HCT116 (cell line): ENCODE data around the gene NEDD4L. TPM values are rescaled to one million over a fixed set of nuclear protein-coding genes. Genes with fewer than 3 reads are reported as not detected.

Experiments
- ATAC-seq: fragments of 200-7000 bp; cut with Tn5 transposase; 2 replicates; pipeline ENCODE4 v1.9.1; 2020; ENCODE audit warnings: mild to moderate bottlenecking, moderate library complexity
- BruUV-seq: library from RNA; stranded (reverse); fragments of 400-500 nt; replicated peaks from 2 replicates; lab custom pipeline; 2021; lab: Mats Ljungman, UMichigan
- CTCF ChIA-PET: fragments of 300-600 bp; sonication (Branson Sonifier 250); formaldehyde crosslinking; loops from one replicate; lab custom pipeline; 2021; ENCODE audit warnings: antibody characterized with exemption; lab: Charles Lee
- POLR2A ChIA-PET: fragments of 300-600, 350-600 bp; sonication (Branson Sonifier 250); formaldehyde crosslinking; loops from one replicate; lab custom pipeline; 2021; ENCODE audit warnings: antibody characterized with exemption; lab: Charles Lee
- RAD21 ChIA-PET, 2 experiments: fragments of 300-600 bp; sonication (Branson Sonifier 250); formaldehyde crosslinking; loops; one replicate each; lab custom pipeline; 2023; ENCODE audit warnings: low total read pairs in 2 of 2; ENCODE audit not compliant: uncharacterized antibody in 2 of 2, unreplicated experiment in 2 of 2, low non-redundant PET in 1 of 2; lab: Charles Lee
- DNase-seq: peaks from one replicate; pipeline ENCODE4 v3.0.0-alpha.2; 2010; ENCODE audit warnings: low read depth, low spot score
- H2AFZ ChIP-seq: fragments of 200-600 bp; shearing (Covaris generic), sonication (generic); 2 replicates; pipeline ENCODE4 v1.6.1; 2017; ENCODE audit warnings: low read depth, mixed run types, mixed read lengths, antibody characterized with exemption, low read length; ENCODE audit not compliant: poor library complexity, severe bottlenecking
- H3K27ac ChIP-seq: 2 replicates; pipeline ENCODE4 v1.5.1; 2012; ENCODE audit warnings: low read depth, low read length
- H3K27me3 ChIP-seq: fragments of 200-600 bp; sonication (generic); 2 replicates; pipeline ENCODE4 v1.6.1; 2016; ENCODE audit warnings: mixed run types, low read length, mixed read lengths; ENCODE audit not compliant: insufficient read depth
- H3K36me3 ChIP-seq, 2 experiments: fragments of 200-500 bp in 1 of 2; fragments of 200-600 bp in 1 of 2; sonication (Bioruptor generic) in 1 of 2; sonication (generic) in 1 of 2; 2 replicates each; pipeline versions ENCODE4 v1.5.1 to v1.6.1; 2014 to 2016; ENCODE audit warnings: low read length in 2 of 2, inconsistent platforms in 1 of 2, mixed read lengths in 1 of 2, mixed run types in 1 of 2; ENCODE audit not compliant: insufficient read depth in 2 of 2, control insufficient read depth in 1 of 2
- H3K4me1 ChIP-seq, 2 experiments: fragments of 200-600 bp in 1 of 2; sonication (generic) in 1 of 2; 2 replicates each; pipeline versions ENCODE4 v1.5.1 to v1.6.1; 2012 to 2017; ENCODE audit warnings: low read length in 2 of 2, inconsistent platforms in 1 of 2, mild to moderate bottlenecking in 1 of 2, mixed read lengths in 1 of 2, mixed run types in 1 of 2, moderate library complexity in 1 of 2; ENCODE audit not compliant: insufficient read depth in 2 of 2, control insufficient read depth in 1 of 2
- H3K4me2 ChIP-seq: fragments of 200-600 bp; sonication (generic); 2 replicates; pipeline ENCODE4 v1.6.1; 2017; ENCODE audit warnings: mixed run types, low read length, mixed read lengths
- H3K4me3 ChIP-seq, 2 experiments: fragments of 200-600 bp in 1 of 2; sonication (generic) in 1 of 2; replicated peaks in 1 of 2; 2 replicates each; pipeline ENCODE4 v1.5.1; 2011 to 2016; ENCODE audit warnings: low read length in 2 of 2, control low read depth in 1 of 2, low read depth in 1 of 2, mild to moderate bottlenecking in 1 of 2, mixed read lengths in 1 of 2, mixed run types in 1 of 2
- H3K79me2 ChIP-seq: fragments of 200-600 bp; sonication (generic); 2 replicates; pipeline ENCODE4 v1.6.1; 2017; ENCODE audit warnings: mild to moderate bottlenecking, mixed run types, low read length, moderate library complexity, mixed read lengths; ENCODE audit not compliant: insufficient read depth
- H3K9ac ChIP-seq: fragments of 200-600 bp; sonication (generic); 2 replicates; pipeline ENCODE4 v1.6.1; 2016; ENCODE audit warnings: low read length, mixed read lengths
- H3K9me2 ChIP-seq: fragments of 200-600 bp; sonication (generic), shearing (Covaris generic); 2 replicates; pipeline ENCODE4 v1.6.1; 2017; ENCODE audit warnings: mixed run types, mild to moderate bottlenecking, moderate library complexity; ENCODE audit not compliant: insufficient read depth
- H3K9me3 ChIP-seq, 2 experiments: fragments of 200-500 bp in 1 of 2; fragments of 200-600 bp in 1 of 2; sonication (Bioruptor generic) in 1 of 2; sonication (generic) in 1 of 2; 2 replicates each; pipeline ENCODE4 v1.6.1; 2014 to 2017; ENCODE audit warnings: low read length in 2 of 2, mixed read lengths in 2 of 2, inconsistent platforms in 1 of 2, low read depth in 1 of 2, mild to moderate bottlenecking in 1 of 2, mixed run types in 1 of 2, moderate library complexity in 1 of 2; ENCODE audit not compliant: control insufficient read depth in 1 of 2, insufficient read depth in 1 of 2
- H4K20me1 ChIP-seq: fragments of 200-600 bp; sonication (generic), shearing (Covaris generic); 2 replicates; pipeline ENCODE4 v1.6.1; 2017; ENCODE audit warnings: mixed run types, mild to moderate bottlenecking, moderate library complexity; ENCODE audit not compliant: insufficient read depth
- ATF3 ChIP-seq: IDR thresholded peaks from 2 replicates; pipeline ENCODE4 v1.6.1; 2012
- CBX3 ChIP-seq: IDR thresholded peaks from 2 replicates; pipeline ENCODE4 v1.6.1; 2012; ENCODE audit warnings: low read depth
- CEBPB ChIP-seq: IDR thresholded peaks from 2 replicates; pipeline ENCODE4 v1.6.1; 2012; ENCODE audit warnings: low read depth
- CTCF ChIP-seq, 3 experiments: fragments of 200-600 bp in 1 of 3; sonication (generic) in 1 of 3; IDR thresholded peaks in 2 of 3; conservative IDR thresholded peaks in 1 of 3; 2 replicates each; pipeline ENCODE4 v1.5.1; 2012 to 2017; ENCODE audit warnings: low read depth in 2 of 3, low read length in 2 of 3, antibody characterized with exemption in 1 of 3, borderline replicate concordance in 1 of 3, control low read depth in 1 of 3, mild to moderate bottlenecking in 1 of 3, mixed read lengths in 1 of 3, mixed run types in 1 of 3, moderate library complexity in 1 of 3; ENCODE audit not compliant: insufficient read depth in 1 of 3
- EGR1 ChIP-seq: IDR thresholded peaks from 2 replicates; pipeline ENCODE4 v1.6.1; 2012; ENCODE audit warnings: low read depth
- ELF1 ChIP-seq: IDR thresholded peaks from 2 replicates; pipeline ENCODE4 v1.6.1; 2012; ENCODE audit warnings: low read depth, borderline replicate concordance
- EZH2 ChIP-seq: fragments of 200-600 bp; sonication (generic); IDR thresholded peaks from 2 replicates; pipeline ENCODE4 v1.6.1; 2017; ENCODE audit warnings: antibody characterized with exemption, mixed run types
- FOSL1 ChIP-seq: IDR thresholded peaks from 2 replicates; pipeline ENCODE4 v1.6.1; 2012; ENCODE audit warnings: low read depth
- JUND ChIP-seq: IDR thresholded peaks from 2 replicates; pipeline ENCODE4 v1.6.1; 2012
- MAX ChIP-seq: IDR thresholded peaks from 2 replicates; pipeline ENCODE4 v1.6.1; 2012
- POLR2A ChIP-seq: IDR thresholded peaks from 2 replicates; pipeline ENCODE4 v1.7.0; 2011; ENCODE audit warnings: borderline replicate concordance; ENCODE audit not compliant: insufficient read depth, insufficient read length; ENCODE audit errors: extremely low read depth
- POLR2AphosphoS5 ChIP-seq: IDR thresholded peaks from 2 replicates; pipeline ENCODE4 v1.6.1; 2011; ENCODE audit warnings: mild to moderate bottlenecking, low read depth, low read length, moderate library complexity
- RAD21 ChIP-seq: IDR thresholded peaks from 2 replicates; pipeline ENCODE4 v1.6.1; 2012; ENCODE audit warnings: low read depth, mild to moderate bottlenecking
- REST ChIP-seq: IDR thresholded peaks from 2 replicates; pipeline ENCODE4 v1.6.1; 2012; ENCODE audit warnings: low read depth
- SP1 ChIP-seq: IDR thresholded peaks from 2 replicates; pipeline ENCODE4 v1.6.1; 2012; ENCODE audit warnings: low read depth
- TCF7L2 ChIP-seq: IDR thresholded peaks from 2 replicates; pipeline ENCODE4 v1.7.0; 2011; ENCODE audit warnings: borderline replicate concordance, inconsistent platforms; ENCODE audit not compliant: insufficient read depth, insufficient read length; ENCODE audit errors: extremely low read depth
- YY1 ChIP-seq: IDR thresholded peaks from 2 replicates; pipeline ENCODE4 v1.6.1; 2011; ENCODE audit warnings: low read length, low read depth, moderate library complexity, mild to moderate bottlenecking; ENCODE audit not compliant: insufficient replicate concordance; ENCODE audit errors: extremely low read depth
- ZBTB33 ChIP-seq: IDR thresholded peaks from 2 replicates; pipeline ENCODE4 v1.6.1; 2011; ENCODE audit warnings: mild to moderate bottlenecking, low read length, moderate library complexity; ENCODE audit not compliant: insufficient replicate concordance; ENCODE audit errors: extremely low read depth
- ZFX ChIP-seq: fragments of 450-650 bp; IDR thresholded peaks from 2 replicates; pipeline ENCODE4 v1.6.1; 2017
- ZNF274 ChIP-seq: fragments of 200-500 bp; sonication (Bioruptor generic); IDR thresholded peaks from 2 replicates; pipeline ENCODE4 v1.6.1; 2014; ENCODE audit warnings: mild to moderate bottlenecking, low read depth, low read length, inconsistent platforms
- intact Hi-C: fragments of 100-400 bp; cut with micrococcal nuclease; formaldehyde crosslinking; loops from 2 replicates; pipeline ENCODE4 v1.10.0; 2022
- total RNA-seq: library from RNA; stranded (reverse); gene quantifications from one replicate; pipeline ENCODE4 v1.2.1, GENCODE V29; 2021; ENCODE audit not compliant: unreplicated experiment

Gene NEDD4L
- total RNA-seq, 1 experiment from 2014 or later, result 41.5 TPM

- H3K9me2 ChIP-seq, result no peaks in the 10 kb centered on the region
- TF ChIP-seq SP1 (no peak), FOSL1 (no peak), ZFX (no peak), RAD21 (no peak), ZBTB33 (no peak), POLR2A (no peak), CBX3 (no peak), CTCF (IDR thresholded peaks at IDR 0.05 in 2 of 3, conservative IDR thresholded peaks at IDR 0.05 in 1 of 3; ENCODE audit: borderline replicate concordance in 1 of 3, insufficient read depth in 1 of 3, low read depth in 2 of 3, low read length in 2 of 3) (no peak), EZH2 (no peak), JUND (no peak), CEBPB (no peak), ATF3 (no peak), REST (no peak), EGR1 (no peak), ZNF274 (no peak), ELF1 (no peak), MAX (no peak), POLR2AphosphoS5 (no peak), YY1 (no peak), TCF7L2 (no peak)
- TF ChIP-seq, all 23 proteins: peak for 0
- CTCF ChIA-PET, result interaction anchor here (0.8 kb wide), 1 partner anchor 27 kb away, joined by 3 read pairs; no protein-coding TSS in a partner anchor
Measured at GRCh38 chr18:58162127-58162526, 118.1 kb downstream of the NEDD4L start.

More at GRCh38 chr18:58162127-58162526, 118.1 kb downstream of the NEDD4L start:
- Histone ChIP-seq H3K27me3 (no peaks in the 10 kb centered on the region), H3K9me3 (no peaks in the 10 kb centered on the region), H3K4me3 (no peak overlapping the region), H3K4me1 (0 out of 4 replicates have a peak, but pooled peaks cover 0 to 4% of the 10 kb centered on the region in 2 experiments), H3K36me3 (no peaks in the 10 kb centered on the region), H3K4me2 (no peak overlapping the region), H2AFZ (no peak overlapping the region), H3K27ac (no peak overlapping the region), H3K79me2 (no peaks in the 10 kb centered on the region), H3K9ac (no peak overlapping the region), H4K20me1 (no peaks in the 10 kb centered on the region)
- RAD21 ChIA-PET, result no interaction called here
- BruUV-seq, result no TSS peak
- ATAC-seq (peak; percentile 23; the same call in 1 of the 2 replicates), DNase-seq (no peak)
- intact Hi-C loops, result no loop called here
- POLR2A ChIA-PET, result no interaction called here
